ENCODE data around the gene C12orf60.
A peak's percentile ranks its signal among the peaks of the same experiment; 100 is the strongest.

C12orf60 gene

DNA sequence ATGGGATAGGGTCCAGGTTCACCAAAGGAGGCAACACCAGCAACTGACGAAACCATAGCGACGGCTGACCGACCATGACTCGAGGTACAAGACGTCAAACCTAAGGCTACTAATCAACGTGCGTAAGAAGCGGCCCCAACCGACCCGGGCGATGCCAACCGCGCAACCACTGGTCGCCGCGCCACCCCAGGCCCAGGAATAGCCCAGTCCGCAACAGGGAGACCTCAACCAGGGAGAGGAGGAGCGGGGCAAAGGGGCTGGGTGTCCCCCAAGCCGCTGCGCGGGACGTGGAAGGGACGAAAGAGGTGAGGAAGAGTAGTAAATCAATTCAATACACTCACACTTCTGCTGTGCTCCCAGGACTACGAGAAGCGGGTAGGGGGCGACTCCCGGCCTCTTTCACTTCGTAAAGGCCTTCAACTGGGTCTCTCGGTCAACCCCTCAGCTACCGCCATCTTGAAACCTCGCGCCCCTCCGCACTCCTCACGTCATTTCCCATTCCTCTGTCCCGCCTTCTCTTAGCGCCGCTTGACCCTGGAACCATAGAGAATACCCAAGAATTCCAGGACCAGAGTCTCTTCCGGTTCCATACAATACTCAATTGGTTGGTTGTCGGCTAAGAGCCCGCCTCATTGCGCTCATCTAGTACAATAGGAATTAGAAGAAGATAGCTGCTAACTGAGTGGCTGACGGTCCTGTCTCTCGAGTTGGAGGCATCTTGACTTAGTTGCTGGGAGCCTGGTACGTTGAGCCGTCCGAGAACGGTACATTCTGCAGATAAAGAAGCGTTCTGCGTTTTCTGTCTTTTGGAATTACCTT, at the start of gene C12orf60, which contains the start of gene WBP11 (continued):
- TF ChIP-seq ZNF335 (tag by site-specific recombination; conservative IDR thresholded peaks at IDR 0.05) (peak; percentile 42), ZNF843 (tag by site-specific recombination; IDR thresholded peaks at IDR 0.05) (no peak), ZNF302 (tag by site-specific recombination; IDR thresholded peaks at IDR 0.05; ENCODE audit: low read depth) (no peak), ZNF146 (tag by site-specific recombination; IDR thresholded peaks at IDR 0.05) (no peak), ZNF423 (tag by site-specific recombination; IDR thresholded peaks at IDR 0.05) (no peak), HOXA7 (CRISPR knock-in tag; IDR thresholded peaks at IDR 0.05; ENCODE audit: borderline replicate concordance) (no peak), ZNF623 (tag by site-specific recombination; IDR thresholded peaks at IDR 0.05) (no peak), OSR2 (tag by site-specific recombination; IDR thresholded peaks at IDR 0.05) (no peak), ZFP41 (tag by site-specific recombination; IDR thresholded peaks at IDR 0.05; ENCODE audit: borderline replicate concordance) (no peak), YY1 (tag by site-specific recombination; IDR thresholded peaks at IDR 0.05) (peak; percentile 90), ZNF658 (tag by site-specific recombination; IDR thresholded peaks at IDR 0.05) (no peak), ZNF404 (tag by site-specific recombination; IDR thresholded peaks at IDR 0.05) (no peak), ZNF114 (tag by site-specific recombination; IDR thresholded peaks at IDR 0.05) (no peak), EGR2 (tag by site-specific recombination; IDR thresholded peaks at IDR 0.05; ENCODE audit: low read depth) (no peak), OVOL3 (tag by site-specific recombination; IDR thresholded peaks at IDR 0.05) (no peak), KLF1 (tag by site-specific recombination; IDR thresholded peaks at IDR 0.05) (no peak), ZNF221 (tag by site-specific recombination; IDR thresholded peaks at IDR 0.05; ENCODE audit: borderline replicate concordance) (no peak), ZFP69B (tag by site-specific recombination; IDR thresholded peaks at IDR 0.05) (no peak), BCL11B (tag by site-specific recombination; IDR thresholded peaks at IDR 0.05; ENCODE audit: low read depth) (no peak), ZNF138 (tag by site-specific recombination; IDR thresholded peaks at IDR 0.05; ENCODE audit: borderline replicate concordance) (no peak), ZNF248 (tag by site-specific recombination; IDR thresholded peaks at IDR 0.05) (no peak), KLF7 (tag by site-specific recombination; IDR thresholded peaks at IDR 0.05; ENCODE audit: borderline replicate concordance) (no peak), ZBTB17 (tag by site-specific recombination; IDR thresholded peaks at IDR 0.05) (peak; percentile 40; the same call in 1 of the 2 replicates), ZXDB (tag by site-specific recombination; IDR thresholded peaks at IDR 0.05) (peak; percentile 81), ZNF707 (tag by site-specific recombination; IDR thresholded peaks at IDR 0.05) (no peak)
- TF ChIP-seq, protein P1, sequence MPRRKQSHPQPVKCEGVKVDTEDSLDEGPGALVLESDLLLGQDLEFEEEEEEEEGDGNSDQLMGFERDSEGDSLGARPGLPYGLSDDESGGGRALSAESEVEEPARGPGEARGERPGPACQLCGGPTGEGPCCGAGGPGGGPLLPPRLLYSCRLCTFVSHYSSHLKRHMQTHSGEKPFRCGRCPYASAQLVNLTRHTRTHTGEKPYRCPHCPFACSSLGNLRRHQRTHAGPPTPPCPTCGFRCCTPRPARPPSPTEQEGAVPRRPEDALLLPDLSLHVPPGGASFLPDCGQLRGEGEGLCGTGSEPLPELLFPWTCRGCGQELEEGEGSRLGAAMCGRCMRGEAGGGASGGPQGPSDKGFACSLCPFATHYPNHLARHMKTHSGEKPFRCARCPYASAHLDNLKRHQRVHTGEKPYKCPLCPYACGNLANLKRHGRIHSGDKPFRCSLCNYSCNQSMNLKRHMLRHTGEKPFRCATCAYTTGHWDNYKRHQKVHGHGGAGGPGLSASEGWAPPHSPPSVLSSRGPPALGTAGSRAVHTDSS (tag by site-specific recombination; IDR thresholded peaks at IDR 0.05), result no peak
- TF ChIP-seq, protein P2, sequence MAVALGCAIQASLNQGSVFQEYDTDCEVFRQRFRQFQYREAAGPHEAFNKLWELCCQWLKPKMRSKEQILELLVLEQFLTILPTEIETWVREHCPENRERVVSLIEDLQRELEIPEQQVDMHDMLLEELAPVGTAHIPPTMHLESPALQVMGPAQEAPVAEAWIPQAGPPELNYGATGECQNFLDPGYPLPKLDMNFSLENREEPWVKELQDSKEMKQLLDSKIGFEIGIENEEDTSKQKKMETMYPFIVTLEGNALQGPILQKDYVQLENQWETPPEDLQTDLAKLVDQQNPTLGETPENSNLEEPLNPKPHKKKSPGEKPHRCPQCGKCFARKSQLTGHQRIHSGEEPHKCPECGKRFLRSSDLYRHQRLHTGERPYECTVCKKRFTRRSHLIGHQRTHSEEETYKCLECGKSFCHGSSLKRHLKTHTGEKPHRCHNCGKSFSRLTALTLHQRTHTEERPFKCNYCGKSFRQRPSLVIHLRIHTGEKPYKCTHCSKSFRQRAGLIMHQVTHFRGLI (tag by site-specific recombination; IDR thresholded peaks at IDR 0.05), result no peak
- TF ChIP-seq, protein P3, sequence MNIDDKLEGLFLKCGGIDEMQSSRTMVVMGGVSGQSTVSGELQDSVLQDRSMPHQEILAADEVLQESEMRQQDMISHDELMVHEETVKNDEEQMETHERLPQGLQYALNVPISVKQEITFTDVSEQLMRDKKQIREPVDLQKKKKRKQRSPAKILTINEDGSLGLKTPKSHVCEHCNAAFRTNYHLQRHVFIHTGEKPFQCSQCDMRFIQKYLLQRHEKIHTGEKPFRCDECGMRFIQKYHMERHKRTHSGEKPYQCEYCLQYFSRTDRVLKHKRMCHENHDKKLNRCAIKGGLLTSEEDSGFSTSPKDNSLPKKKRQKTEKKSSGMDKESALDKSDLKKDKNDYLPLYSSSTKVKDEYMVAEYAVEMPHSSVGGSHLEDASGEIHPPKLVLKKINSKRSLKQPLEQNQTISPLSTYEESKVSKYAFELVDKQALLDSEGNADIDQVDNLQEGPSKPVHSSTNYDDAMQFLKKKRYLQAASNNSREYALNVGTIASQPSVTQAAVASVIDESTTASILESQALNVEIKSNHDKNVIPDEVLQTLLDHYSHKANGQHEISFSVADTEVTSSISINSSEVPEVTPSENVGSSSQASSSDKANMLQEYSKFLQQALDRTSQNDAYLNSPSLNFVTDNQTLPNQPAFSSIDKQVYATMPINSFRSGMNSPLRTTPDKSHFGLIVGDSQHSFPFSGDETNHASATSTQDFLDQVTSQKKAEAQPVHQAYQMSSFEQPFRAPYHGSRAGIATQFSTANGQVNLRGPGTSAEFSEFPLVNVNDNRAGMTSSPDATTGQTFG (tag by site-specific recombination; IDR thresholded peaks at IDR 0.05; ENCODE audit: borderline replicate concordance), result no peak
- TF ChIP-seq, protein P4, sequence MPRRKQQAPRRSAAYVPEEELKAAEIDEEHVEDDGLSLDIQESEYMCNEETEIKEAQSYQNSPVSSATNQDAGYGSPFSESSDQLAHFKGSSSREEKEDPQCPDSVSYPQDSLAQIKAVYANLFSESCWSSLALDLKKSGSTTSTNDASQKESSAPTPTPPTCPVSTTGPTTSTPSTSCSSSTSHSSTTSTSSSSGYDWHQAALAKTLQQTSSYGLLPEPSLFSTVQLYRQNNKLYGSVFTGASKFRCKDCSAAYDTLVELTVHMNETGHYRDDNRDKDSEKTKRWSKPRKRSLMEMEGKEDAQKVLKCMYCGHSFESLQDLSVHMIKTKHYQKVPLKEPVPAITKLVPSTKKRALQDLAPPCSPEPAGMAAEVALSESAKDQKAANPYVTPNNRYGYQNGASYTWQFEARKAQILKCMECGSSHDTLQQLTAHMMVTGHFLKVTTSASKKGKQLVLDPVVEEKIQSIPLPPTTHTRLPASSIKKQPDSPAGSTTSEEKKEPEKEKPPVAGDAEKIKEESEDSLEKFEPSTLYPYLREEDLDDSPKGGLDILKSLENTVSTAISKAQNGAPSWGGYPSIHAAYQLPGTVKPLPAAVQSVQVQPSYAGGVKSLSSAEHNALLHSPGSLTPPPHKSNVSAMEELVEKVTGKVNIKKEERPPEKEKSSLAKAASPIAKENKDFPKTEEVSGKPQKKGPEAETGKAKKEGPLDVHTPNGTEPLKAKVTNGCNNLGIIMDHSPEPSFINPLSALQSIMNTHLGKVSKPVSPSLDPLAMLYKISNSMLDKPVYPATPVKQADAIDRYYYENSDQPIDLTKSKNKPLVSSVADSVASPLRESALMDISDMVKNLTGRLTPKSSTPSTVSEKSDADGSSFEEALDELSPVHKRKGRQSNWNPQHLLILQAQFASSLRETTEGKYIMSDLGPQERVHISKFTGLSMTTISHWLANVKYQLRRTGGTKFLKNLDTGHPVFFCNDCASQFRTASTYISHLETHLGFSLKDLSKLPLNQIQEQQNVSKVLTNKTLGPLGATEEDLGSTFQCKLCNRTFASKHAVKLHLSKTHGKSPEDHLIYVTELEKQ (tag by site-specific recombination; IDR thresholded peaks at IDR 0.05; ENCODE audit: borderline replicate concordance), result no peak
- TF ChIP-seq, protein P5, sequence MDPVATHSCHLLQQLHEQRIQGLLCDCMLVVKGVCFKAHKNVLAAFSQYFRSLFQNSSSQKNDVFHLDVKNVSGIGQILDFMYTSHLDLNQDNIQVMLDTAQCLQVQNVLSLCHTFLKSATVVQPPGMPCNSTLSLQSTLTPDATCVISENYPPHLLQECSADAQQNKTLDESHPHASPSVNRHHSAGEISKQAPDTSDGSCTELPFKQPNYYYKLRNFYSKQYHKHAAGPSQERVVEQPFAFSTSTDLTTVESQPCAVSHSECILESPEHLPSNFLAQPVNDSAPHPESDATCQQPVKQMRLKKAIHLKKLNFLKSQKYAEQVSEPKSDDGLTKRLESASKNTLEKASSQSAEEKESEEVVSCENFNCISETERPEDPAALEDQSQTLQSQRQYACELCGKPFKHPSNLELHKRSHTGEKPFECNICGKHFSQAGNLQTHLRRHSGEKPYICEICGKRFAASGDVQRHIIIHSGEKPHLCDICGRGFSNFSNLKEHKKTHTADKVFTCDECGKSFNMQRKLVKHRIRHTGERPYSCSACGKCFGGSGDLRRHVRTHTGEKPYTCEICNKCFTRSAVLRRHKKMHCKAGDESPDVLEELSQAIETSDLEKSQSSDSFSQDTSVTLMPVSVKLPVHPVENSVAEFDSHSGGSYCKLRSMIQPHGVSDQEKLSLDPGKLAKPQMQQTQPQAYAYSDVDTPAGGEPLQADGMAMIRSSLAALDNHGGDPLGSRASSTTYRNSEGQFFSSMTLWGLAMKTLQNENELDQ (tag by site-specific recombination; IDR thresholded peaks at IDR 0.05; ENCODE audit: low read depth), result no peak
